Endothelial cell of umbilical vein (primary cell): ENCODE data around the gene CCDC180.

Experiments used
- EZH2 ChIP-seq: IDR thresholded peaks from 2 replicates; pipeline ENCODE4 v1.6.1; 2012; ENCODE audit warnings: borderline replicate concordance, low read depth, mild to moderate bottlenecking, moderate library complexity, low read length, inconsistent platforms; ENCODE audit not compliant: severe bottlenecking
- POLR2A ChIP-seq: IDR thresholded peaks from 2 replicates; pipeline ENCODE4 v1.6.1; 2012; ENCODE audit warnings: low read depth, mild to moderate bottlenecking, control low read depth, low read length
- POLR2AphosphoS5 ChIP-seq: IDR thresholded peaks from 2 replicates; pipeline ENCODE4 v1.6.1; 2012; ENCODE audit warnings: low read depth, mild to moderate bottlenecking, control low read depth, low read length, moderate library complexity; ENCODE audit not compliant: insufficient read depth
- TF ChIP-seq, protein P1 (sequence below), 2 donors: IDR thresholded peaks; 1 replicate in 1 of 2; 2 replicates in 1 of 2; pipeline ENCODE4 v1.5.1; 2011; ENCODE audit warnings: low read length in 2 of 2, mild to moderate bottlenecking in 2 of 2, moderate library complexity in 2 of 2, control low read depth in 1 of 2, inconsistent platforms in 1 of 2, low read depth in 1 of 2; ENCODE audit not compliant: insufficient read depth in 1 of 2; ENCODE audit errors: extremely low read depth in 1 of 2
- TF ChIP-seq, protein P2 (sequence below): IDR thresholded peaks from 2 replicates; pipeline ENCODE4 v1.6.1; 2011; ENCODE audit not compliant: insufficient read depth, insufficient read length

DNA sequence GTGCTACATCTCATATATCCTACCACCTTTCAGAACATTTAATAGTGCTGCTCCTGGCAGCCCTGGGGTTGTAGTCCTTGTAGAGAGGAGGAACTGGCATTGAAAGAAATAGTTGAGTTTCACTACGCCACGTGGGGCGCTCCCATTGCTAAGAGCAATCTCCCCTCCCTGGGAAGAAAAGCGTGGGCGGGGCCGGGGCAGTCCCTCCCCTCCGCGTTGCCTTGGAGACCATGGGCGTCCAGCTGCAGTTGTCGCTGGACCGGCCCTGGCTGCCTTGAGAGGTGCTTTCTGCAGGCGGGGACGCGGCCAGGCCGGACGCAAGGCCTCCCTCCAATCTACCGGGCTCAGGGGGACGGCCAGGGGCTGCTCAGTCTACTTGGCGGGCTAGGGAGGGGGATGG is 368 bp upstream of the CCDC180 start:
- TF ChIP-seq, protein P1, sequence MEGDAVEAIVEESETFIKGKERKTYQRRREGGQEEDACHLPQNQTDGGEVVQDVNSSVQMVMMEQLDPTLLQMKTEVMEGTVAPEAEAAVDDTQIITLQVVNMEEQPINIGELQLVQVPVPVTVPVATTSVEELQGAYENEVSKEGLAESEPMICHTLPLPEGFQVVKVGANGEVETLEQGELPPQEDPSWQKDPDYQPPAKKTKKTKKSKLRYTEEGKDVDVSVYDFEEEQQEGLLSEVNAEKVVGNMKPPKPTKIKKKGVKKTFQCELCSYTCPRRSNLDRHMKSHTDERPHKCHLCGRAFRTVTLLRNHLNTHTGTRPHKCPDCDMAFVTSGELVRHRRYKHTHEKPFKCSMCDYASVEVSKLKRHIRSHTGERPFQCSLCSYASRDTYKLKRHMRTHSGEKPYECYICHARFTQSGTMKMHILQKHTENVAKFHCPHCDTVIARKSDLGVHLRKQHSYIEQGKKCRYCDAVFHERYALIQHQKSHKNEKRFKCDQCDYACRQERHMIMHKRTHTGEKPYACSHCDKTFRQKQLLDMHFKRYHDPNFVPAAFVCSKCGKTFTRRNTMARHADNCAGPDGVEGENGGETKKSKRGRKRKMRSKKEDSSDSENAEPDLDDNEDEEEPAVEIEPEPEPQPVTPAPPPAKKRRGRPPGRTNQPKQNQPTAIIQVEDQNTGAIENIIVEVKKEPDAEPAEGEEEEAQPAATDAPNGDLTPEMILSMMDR (IDR thresholded peaks at IDR 0.05; ENCODE audit: extremely low read depth in 1 of 2, insufficient read depth in 1 of 2, low read depth in 1 of 2, low read length in 2 of 2) = peak in 1 of 2 donors; percentile 21
- no peak for TF ChIP-seq POLR2A
- TF ChIP-seq, protein P2, sequence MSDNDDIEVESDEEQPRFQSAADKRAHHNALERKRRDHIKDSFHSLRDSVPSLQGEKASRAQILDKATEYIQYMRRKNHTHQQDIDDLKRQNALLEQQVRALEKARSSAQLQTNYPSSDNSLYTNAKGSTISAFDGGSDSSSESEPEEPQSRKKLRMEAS = peak; percentile 62
- no peak for TF ChIP-seq POLR2AphosphoS5
- no peak for TF ChIP-seq EZH2
